GM20431 (cell line): ENCODE data around the gene SYCP3.

Source experiments
- in situ Hi-C: fragments of 300-500 bp; cut with MseI, MboI; formaldehyde crosslinking; loops from one replicate; pipeline ENCODE4 v1.15.0; 2020; ENCODE audit warnings: low sequenced_read_pairs; ENCODE audit not compliant: unreplicated experiment

SYCP3 gene

GRCh38 chr12:101722392-101722791 is 16.9 kb downstream of the SYCP3 start:
- in situ Hi-C loops: no loop called here

DNA sequence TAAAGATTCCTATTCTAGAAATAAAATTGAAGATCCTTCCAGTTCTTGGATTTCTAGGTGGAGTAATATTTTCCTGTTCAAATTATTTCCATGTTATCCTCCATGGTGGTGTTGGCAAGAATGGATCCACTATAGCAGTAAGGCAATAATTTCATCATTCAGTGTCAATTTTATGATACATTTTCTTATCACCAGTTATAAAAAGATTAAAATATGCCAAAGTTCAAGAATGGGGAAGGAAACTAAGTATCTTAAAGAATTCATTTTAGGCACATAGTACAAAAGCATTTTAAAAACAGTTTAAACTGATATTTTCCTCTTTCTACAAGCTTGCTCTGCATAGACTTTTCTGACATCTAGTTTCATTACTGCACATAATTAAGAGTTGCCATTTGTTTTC is 19.1 kb downstream of the SYCP3 start:
- in situ Hi-C loops: no loop called here

DNA sequence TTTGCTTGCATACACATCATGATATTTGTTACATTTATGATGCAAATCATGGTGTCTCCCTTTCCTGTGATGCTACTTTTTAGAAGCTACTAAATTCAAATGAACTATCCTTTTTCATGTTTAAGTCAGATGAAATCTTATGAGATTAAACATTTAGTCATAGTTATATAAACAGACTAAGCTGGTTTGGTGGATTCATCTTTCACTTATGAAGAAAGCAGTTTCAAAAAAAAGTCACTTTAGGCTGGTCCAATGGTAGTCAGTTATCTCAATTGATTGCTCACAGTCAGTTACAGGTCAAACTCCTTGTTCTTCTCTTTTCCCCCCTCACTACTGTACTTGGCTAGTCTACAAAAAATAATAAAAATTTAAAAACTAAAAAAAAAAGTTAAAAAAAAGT is 19.7 kb downstream of the SYCP3 start:
- in situ Hi-C loops: no loop called here

DNA sequence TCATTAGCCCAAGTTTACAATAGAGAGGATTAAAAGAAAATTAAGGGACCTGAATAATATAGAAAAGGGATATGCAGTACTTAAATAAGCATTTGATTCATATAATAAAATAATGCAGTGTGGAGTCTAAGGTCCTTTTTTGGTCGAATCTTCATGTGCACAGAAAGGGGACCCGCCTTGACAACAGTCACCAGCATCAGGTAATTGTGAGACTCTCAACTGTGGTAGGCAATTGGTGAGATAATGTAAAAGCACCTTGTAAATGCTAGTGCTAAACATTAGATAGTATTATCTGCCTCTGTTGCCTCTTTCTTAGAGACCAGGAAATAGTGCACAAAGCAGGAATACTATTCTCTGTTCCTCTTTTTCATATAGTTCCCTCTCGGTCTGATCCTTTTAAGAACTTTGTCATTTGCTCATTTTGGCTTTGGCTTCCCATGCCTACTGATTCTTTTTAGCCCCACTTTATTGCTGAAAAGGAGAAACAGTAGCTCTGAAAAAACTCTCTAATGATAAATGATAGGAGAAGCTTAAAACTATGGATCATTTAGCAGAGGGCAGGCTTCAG is 24.3 kb downstream of the SYCP3 start:
- in situ Hi-C loops: no loop called here

- in situ Hi-C loops: no loop called here
Observed at GRCh38 chr12:101713930-101714329, 25.3 kb downstream of the SYCP3 start.

GRCh38 chr12:101713059-101713682 is 26.1 kb downstream of the SYCP3 start:
- in situ Hi-C loops: no loop called here

- in situ Hi-C loops: no loop called here
Observed at GRCh38 chr12:101710288-101710687, 29.0 kb downstream of the SYCP3 start.

- in situ Hi-C loops: no loop called here
Observed at GRCh38 chr12:101707131-101707782, 32.0 kb downstream of the SYCP3 start.

DNA sequence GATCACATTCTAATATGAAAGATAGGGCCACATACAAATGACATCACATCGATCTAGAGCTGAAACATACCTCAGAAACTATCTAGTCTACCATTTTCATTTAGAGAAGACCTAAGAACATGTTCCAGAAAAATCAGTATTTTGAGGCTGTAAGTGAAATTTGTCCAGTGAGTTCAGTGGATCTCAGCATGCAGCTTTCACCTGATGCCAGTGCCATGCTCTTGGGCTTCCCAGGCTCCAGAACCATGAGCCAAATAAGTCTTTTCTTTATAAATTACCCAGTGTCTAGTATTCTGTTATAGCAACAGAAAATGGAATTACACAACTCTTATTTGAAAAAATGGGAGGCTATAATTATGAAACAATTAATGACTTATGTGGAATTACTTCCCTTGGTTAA is 32.9 kb downstream of the SYCP3 start:
- in situ Hi-C loops: no loop called here

DNA sequence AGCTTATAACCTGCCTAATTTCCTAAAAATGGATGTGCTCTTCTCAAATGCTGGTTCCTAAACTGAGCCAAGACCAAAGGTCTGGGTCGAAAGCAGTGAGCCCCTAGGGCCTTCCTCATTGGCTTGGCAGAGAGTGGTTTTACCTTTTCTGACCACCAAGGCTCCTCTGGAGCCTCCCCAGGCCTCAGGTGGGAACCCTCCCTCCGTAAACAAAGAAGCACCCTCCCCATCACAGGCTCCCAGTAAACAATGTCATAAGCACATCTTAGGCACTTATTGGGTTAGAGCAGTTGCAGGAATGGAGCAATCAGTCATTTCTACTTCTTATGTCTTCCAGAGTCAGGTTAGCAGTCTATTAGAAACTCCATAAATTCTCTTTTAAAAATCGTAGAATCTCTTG is 35.8 kb downstream of the SYCP3 start:
- in situ Hi-C loops: no loop called here

- in situ Hi-C loops: no loop called here
Observed at GRCh38 chr12:101700299-101700820, 38.9 kb downstream of the SYCP3 start.

GRCh38 chr12:101698800-101699347 is 40.4 kb downstream of the SYCP3 start:
- in situ Hi-C loops: no loop called here

- in situ Hi-C loops: no loop called here
Observed at GRCh38 chr12:101697930-101698799, 41.1 kb downstream of the SYCP3 start.

DNA sequence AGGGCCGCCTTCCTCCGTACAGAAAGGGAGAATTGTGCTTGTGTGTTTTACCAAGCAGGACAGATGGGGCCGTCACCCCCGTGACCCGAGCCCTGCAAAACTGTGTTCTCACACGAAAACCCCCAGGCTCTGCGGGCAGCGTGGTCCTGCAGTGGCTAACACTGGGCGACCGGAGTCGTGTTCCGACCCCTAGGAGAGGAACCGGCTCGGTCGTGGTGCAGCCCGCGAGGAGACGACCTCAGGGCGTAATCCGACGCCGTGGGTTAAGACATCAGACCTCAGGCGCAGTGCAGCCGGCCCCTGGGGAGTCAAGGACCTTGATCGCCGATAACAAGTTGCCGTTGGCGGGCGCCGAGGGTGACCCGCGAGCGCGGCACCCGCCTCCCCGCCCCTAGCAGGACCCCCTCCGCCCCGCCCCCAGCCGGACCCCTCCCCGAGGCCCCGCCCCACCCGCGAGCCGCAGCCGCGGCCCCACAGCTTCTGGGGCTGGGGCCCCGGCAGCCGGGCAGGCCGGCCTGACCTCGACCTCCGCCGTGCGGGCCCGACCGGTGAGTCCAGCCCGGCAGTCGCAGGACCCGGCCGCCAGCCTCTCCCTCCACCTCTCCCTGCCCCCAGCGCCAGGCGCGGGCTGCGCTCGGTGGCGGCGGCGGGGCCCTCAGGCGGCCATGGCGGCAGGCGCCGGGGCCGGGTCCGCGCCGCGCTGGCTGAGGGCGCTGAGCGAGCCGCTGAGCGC is 41.9 kb downstream of the SYCP3 start, which contains the start of gene CHPT1:
CHPT1 (plus strand) TSS at position 444 of the 733 bp plus-strand sequence; CDS start at position 666, 222 bp downstream.
- in situ Hi-C loops: no loop called here

DNA sequence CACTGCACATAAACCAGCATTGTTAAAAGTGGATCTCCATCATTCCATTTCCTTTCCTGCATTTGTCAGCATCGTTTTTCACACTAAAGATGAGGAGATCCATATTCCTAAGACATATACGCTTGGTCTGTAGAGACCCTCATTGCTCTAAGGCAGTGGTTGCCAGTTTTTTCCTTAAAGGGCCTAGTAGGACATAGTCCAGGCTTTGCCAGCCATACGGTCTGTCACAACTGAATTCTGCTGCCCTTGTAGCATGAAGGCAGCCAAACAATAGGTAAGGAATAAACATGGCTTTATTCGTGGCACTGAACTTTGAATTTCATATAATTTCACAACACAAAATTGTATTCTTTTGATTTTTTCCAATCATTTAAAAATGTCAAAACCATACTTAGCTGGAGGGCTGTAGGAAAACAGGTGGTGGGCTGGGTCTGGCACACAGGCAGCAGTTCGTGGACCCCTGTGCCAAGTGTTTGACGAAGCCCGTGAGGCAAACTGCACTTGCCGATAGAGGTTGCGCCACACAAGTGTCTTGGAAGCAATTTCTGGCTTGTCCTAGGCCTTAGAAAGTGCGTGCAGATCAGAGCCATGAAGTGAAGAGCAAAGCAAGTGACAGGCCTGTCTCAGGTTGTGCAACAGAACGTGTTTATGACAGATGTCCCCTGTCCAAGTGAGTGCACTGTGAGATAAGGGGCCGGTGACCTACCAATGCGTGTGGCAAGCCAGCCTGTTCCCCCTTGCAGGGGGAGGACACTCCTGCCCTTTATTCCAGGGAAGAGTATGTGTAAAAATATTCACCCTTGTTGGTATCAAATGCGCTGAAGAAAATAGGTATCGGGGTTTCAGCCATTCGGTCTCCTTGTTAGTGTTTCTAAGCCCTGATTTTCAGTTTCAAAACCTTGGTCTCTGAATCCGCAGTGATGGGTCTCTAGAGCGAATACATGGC is 42.7 kb downstream of the SYCP3 start:
- in situ Hi-C loops: no loop called here

DNA sequence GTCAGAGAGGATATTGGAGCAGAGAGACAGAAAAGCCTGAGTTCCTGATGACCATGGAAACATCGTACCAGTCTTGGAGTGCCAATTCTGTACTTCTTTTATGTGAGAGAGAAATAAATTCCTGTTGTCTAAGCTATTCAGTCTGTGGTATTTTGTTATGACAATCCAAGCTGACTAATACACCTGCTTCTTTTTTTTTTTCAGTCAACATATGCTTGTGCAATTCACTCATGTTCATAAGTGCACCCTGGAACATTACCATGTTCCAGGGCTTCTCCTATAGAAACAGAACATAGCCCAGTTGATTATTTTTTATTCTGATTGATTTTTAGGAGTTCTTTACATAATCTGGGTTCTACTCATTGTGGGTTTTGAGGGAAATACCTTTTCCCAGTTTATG is 43.6 kb downstream of the SYCP3 start:
- in situ Hi-C loops: no loop called here

DNA sequence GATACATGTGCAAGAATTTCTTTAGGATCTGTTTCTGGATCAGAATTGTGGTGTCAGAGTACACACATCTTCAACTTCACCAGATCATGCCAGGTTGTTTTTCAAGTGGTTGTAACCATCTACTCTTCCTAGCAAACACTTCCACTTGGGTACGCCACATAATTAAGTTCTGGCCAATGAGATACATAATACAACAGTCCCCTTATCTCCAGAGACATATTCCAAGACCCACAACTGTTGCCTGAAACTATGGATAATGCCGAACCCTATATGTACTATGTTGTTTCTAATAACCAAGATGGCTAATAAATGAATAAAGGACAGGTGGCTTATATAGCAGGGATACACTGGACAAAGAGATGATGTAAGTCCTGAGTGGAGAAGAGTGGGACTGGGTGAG is 44.3 kb downstream of the SYCP3 start:
- in situ Hi-C loops: no loop called here

GRCh38 chr12:101694297-101694848 is 44.9 kb downstream of the SYCP3 start:
- in situ Hi-C loops: no loop called here
